GM08714 (cell line): ENCODE data around the gene CDH12.
"Not testable (repeated sequence)": the region's sequence is repeated elsewhere in the genome, so short reads cannot be mapped to it uniquely, and the experiment has no call there.

Experiments
- H3K4me3 ChIP-seq: fragments of 200-500 bp; sonication (Bioruptor generic); 2 replicates; pipeline ENCODE4 v1.5.1; 2014; ENCODE audit warnings: mild to moderate bottlenecking, low read length, inconsistent platforms
- ZNF274 ChIP-seq: IDR thresholded peaks from 2 replicates; pipeline ENCODE4 v1.6.1; 2012; ENCODE audit warnings: mild to moderate bottlenecking, low read depth, low read length

The CDH12 gene

GRCh38 chr5:22793463-22793862, 59.7 kb downstream of the CDH12 start:
- TF ChIP-seq ZNF274: no peak
- H3K4me3 ChIP-seq: no peak overlapping the region

- no peak overlapping the region for H3K4me3 ChIP-seq
- no peak for TF ChIP-seq ZNF274
Measured at GRCh38 chr5:22787807-22788206, 65.3 kb downstream of the CDH12 start.

GRCh38 chr5:22787398-22787797, 65.7 kb downstream of the CDH12 start:
- TF ChIP-seq ZNF274: no peak
- H3K4me3 ChIP-seq: no peak overlapping the region

GRCh38 chr5:22780756-22781155, 72.4 kb downstream of the CDH12 start:
- H3K4me3 ChIP-seq: no peak overlapping the region
- TF ChIP-seq ZNF274: no peak

GRCh38 chr5:22779499-22779898, 73.6 kb downstream of the CDH12 start:
- H3K4me3 ChIP-seq: no peak overlapping the region
- TF ChIP-seq ZNF274: no peak

- no peak overlapping the region for H3K4me3 ChIP-seq
Measured at GRCh38 chr5:22776285-22776684, 76.9 kb downstream of the CDH12 start.

GRCh38 chr5:22774214-22774613, 78.9 kb downstream of the CDH12 start:
- H3K4me3 ChIP-seq: not testable (repeated sequence)

More at GRCh38 chr5:22776285-22776684, 76.9 kb downstream of the CDH12 start:
- no peak for TF ChIP-seq ZNF274

GRCh38 chr5:22764736-22765135, 88.4 kb downstream of the CDH12 start:
- no peak overlapping the region for H3K4me3 ChIP-seq
- TF ChIP-seq ZNF274: no peak

GRCh38 chr5:22757776-22758175, 95.4 kb downstream of the CDH12 start:
- H3K4me3 ChIP-seq: no peak overlapping the region
- no peak for TF ChIP-seq ZNF274

- H3K4me3 ChIP-seq: no peak overlapping the region
- no peak for TF ChIP-seq ZNF274
Measured at GRCh38 chr5:22754155-22754554, 99.0 kb downstream of the CDH12 start.

- TF ChIP-seq ZNF274: no peak
- no peak overlapping the region for H3K4me3 ChIP-seq
Measured at GRCh38 chr5:22751536-22751935, 101.6 kb downstream of the CDH12 start.

- TF ChIP-seq ZNF274: no peak
- no peak overlapping the region for H3K4me3 ChIP-seq
Measured at GRCh38 chr5:22736443-22737003, 116.6 kb downstream of the CDH12 start.

GRCh38 chr5:22734907-22735306, 118.2 kb downstream of the CDH12 start:
- H3K4me3 ChIP-seq: no peak overlapping the region
- TF ChIP-seq ZNF274: no peak

- H3K4me3 ChIP-seq: no peak overlapping the region
- no peak for TF ChIP-seq ZNF274
Measured at GRCh38 chr5:22728610-22729009, 124.5 kb downstream of the CDH12 start.

- no peak overlapping the region for H3K4me3 ChIP-seq
- TF ChIP-seq ZNF274: no peak
Measured at GRCh38 chr5:22722491-22722890, 130.7 kb downstream of the CDH12 start.

GRCh38 chr5:22722056-22722455, 131.1 kb downstream of the CDH12 start:
- no peak overlapping the region for H3K4me3 ChIP-seq
- no peak for TF ChIP-seq ZNF274

GRCh38 chr5:22719842-22720241, 133.3 kb downstream of the CDH12 start:
- no peak for TF ChIP-seq ZNF274
- no peak overlapping the region for H3K4me3 ChIP-seq
